OCI-LY3 (cell line): ENCODE results near the gene CNDP2.

ENCODE experiments used
- EZH2phosphoT487 ChIP-seq: fragments of 200-600 bp; shearing (Covaris generic); IDR thresholded peaks from 2 replicates; pipeline ENCODE4 v1.6.1; 2018; ENCODE audit warnings: antibody characterized with exemption, mixed run types, low read depth
- TF ChIP-seq, protein P1 (sequence below): fragments of 200-600, 300-600 bp; sonication (generic); IDR thresholded peaks from 2 replicates; pipeline ENCODE4 v1.5.1; 2014; ENCODE audit warnings: antibody characterized with exemption, low read length, low read depth

DNA sequence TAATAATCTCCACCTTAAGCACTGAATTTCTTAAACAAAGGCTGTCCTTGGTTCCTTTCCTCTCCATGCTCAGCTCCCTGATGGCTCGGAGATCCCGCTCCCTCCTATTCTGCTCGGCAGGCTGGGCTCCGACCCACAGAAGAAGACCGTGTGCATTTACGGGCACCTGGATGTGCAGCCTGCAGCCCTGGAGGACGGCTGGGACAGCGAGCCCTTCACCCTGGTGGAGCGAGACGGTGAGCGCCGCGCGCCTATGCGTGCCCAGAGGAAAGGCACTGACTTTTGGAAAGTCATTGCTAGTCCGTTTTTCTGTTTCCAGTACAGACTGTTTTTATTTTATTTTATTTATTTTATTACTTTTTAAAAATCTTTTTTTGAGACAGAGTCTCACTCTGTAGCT is 9.6 kb downstream of the CNDP2 start:
- TF ChIP-seq, protein P1, sequence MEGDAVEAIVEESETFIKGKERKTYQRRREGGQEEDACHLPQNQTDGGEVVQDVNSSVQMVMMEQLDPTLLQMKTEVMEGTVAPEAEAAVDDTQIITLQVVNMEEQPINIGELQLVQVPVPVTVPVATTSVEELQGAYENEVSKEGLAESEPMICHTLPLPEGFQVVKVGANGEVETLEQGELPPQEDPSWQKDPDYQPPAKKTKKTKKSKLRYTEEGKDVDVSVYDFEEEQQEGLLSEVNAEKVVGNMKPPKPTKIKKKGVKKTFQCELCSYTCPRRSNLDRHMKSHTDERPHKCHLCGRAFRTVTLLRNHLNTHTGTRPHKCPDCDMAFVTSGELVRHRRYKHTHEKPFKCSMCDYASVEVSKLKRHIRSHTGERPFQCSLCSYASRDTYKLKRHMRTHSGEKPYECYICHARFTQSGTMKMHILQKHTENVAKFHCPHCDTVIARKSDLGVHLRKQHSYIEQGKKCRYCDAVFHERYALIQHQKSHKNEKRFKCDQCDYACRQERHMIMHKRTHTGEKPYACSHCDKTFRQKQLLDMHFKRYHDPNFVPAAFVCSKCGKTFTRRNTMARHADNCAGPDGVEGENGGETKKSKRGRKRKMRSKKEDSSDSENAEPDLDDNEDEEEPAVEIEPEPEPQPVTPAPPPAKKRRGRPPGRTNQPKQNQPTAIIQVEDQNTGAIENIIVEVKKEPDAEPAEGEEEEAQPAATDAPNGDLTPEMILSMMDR, result no peak
- TF ChIP-seq EZH2phosphoT487, result no peak
